Uterus (tissue), 4 donors: ENCODE data around the gene PGF. TPM values are rescaled to one million over a fixed set of nuclear protein-coding genes. Genes with fewer than 3 reads are reported as not detected.

Source experiments
- DNase-seq, 2 donors: peaks; one replicate each; pipeline ENCODE4 v3.0.0-alpha.2; 2019 to 2020
- H3K27ac ChIP-seq, 2 donors: fragments of 200-600 bp; sonication (generic); 1 replicate in 1 of 2; 2 replicates in 1 of 2; pipeline ENCODE4 v1.5.1; 2016 to 2018
- H3K27me3 ChIP-seq, 2 donors: fragments of 200-600 bp; sonication (generic); one replicate each; pipeline ENCODE4 v1.5.1; 2018 to 2019; ENCODE audit warnings: control low read depth in 1 of 2
- H3K36me3 ChIP-seq, 2 donors: fragments of 200-600 bp; sonication (generic); one replicate each; pipeline ENCODE4 v1.5.1; 2019; ENCODE audit warnings: control low read depth in 1 of 2
- H3K4me1 ChIP-seq, 2 donors: fragments of 200-600 bp; sonication (generic); one replicate each; pipeline ENCODE4 v1.5.1; 2018 to 2019; ENCODE audit warnings: control low read depth in 1 of 2
- H3K4me3 ChIP-seq, 2 donors: fragments of 200-600 bp; sonication (generic); 1 replicate in 1 of 2; 2 replicates in 1 of 2; pipeline ENCODE4 v1.5.1; 2018 to 2019; ENCODE audit warnings: mild to moderate bottlenecking in 1 of 2
- H3K9me3 ChIP-seq, 2 donors: fragments of 200-600 bp; sonication (generic); one replicate each; pipeline ENCODE4 v1.5.1; 2019; ENCODE audit warnings: control low read depth in 1 of 2
- POLR2A ChIP-seq, 2 donors: fragments of 450-650 bp; IDR thresholded peaks; one replicate each; pipeline ENCODE4 v1.6.1; 2016; ENCODE audit warnings: antibody characterized with exemption in 2 of 2, mild to moderate bottlenecking in 1 of 2, moderate library complexity in 1 of 2
- intact Hi-C: fragments of 100-400 bp; cut with DNase I; formaldehyde crosslinking; loops from one replicate; pipeline ENCODE4 v1.15.1; 2023; ENCODE audit warnings: low total_unique reads
- total RNA-seq, 4 donors: library from RNA; depleted of rRNA in 3 of 4; stranded (reverse); fragments of >200 nt in 3 of 4; gene quantifications; one replicate each; pipeline versions ENCODE4 v1.1.0 to v1.2.4, GENCODE V29; 2014 to 2023
- TF ChIP-seq, protein P1 (sequence below), 4 experiments: fragments of 200-600 bp in 2 of 4; fragments of 450-650 bp in 2 of 4; sonication (generic) in 2 of 4; IDR thresholded peaks; one replicate each; pipeline ENCODE4 v1.5.1; 2016 to 2019; ENCODE audit warnings: antibody characterized with exemption in 4 of 4, mild to moderate bottlenecking in 2 of 4, moderate library complexity in 1 of 4
- donor health status: DM: yes; HTN: yes; CAD: no.

Gene PGF
- total RNA-seq, 4 donors from 2014 or later, result 2.7 to 32.4 (median 15.4) TPM

GRCh38 chr14:74911221-74911620 is 44.2 kb downstream of the PGF start:
- H3K36me3 ChIP-seq, result no peaks in the 10 kb centered on the region
- no peak overlapping the region for H3K27ac ChIP-seq
- no peak overlapping the region for H3K4me3 ChIP-seq
- no peaks in the 10 kb centered on the region for H3K27me3 ChIP-seq
- H3K4me1 ChIP-seq, result peaks cover 0 to 10% of the 10 kb centered on the region in 2 donors
- no peaks in the 10 kb centered on the region for H3K9me3 ChIP-seq
- TF ChIP-seq, protein P1, sequence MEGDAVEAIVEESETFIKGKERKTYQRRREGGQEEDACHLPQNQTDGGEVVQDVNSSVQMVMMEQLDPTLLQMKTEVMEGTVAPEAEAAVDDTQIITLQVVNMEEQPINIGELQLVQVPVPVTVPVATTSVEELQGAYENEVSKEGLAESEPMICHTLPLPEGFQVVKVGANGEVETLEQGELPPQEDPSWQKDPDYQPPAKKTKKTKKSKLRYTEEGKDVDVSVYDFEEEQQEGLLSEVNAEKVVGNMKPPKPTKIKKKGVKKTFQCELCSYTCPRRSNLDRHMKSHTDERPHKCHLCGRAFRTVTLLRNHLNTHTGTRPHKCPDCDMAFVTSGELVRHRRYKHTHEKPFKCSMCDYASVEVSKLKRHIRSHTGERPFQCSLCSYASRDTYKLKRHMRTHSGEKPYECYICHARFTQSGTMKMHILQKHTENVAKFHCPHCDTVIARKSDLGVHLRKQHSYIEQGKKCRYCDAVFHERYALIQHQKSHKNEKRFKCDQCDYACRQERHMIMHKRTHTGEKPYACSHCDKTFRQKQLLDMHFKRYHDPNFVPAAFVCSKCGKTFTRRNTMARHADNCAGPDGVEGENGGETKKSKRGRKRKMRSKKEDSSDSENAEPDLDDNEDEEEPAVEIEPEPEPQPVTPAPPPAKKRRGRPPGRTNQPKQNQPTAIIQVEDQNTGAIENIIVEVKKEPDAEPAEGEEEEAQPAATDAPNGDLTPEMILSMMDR (IDR thresholded peaks at IDR 0.05), result no peak
- DNase-seq, result no peak
- intact Hi-C loops, result no loop called here

- intact Hi-C loops, result no loop called here
Observed at GRCh38 chr14:74910556-74910955, 44.8 kb downstream of the PGF start.

DNA sequence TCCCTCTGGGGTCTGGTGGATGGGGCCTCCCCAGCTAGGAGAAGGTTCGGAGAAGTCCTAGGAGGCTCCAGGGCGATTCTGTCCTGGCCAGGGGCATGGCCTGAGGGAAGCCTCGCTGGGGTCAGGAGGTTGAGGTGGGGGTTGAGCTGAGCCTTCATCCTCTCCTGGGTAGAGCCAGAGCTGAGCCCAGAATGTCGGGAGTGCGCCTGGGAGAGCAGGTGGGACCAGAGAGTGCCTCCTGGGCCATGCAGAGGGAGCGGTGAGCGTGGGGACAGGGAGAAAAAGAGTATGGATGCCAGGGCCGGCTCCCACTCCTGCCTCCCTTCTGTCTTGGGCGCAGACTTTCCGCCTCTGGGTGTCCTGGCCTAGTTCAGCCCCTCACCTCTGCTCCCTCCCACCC is 45.5 kb downstream of the PGF start:
- Histone ChIP-seq H3K9me3 (no peaks in the 10 kb centered on the region), H3K27ac (no peak overlapping the region), H3K36me3 (no peaks in the 10 kb centered on the region), H3K4me1 (peaks cover 0 to 10% of the 10 kb centered on the region in 2 donors), H3K27me3 (no peaks in the 10 kb centered on the region), H3K4me3 (no peak overlapping the region)
- intact Hi-C loops, result no loop called here
- no peak for TF ChIP-seq POLR2A (IDR thresholded peaks at IDR 0.05)
- TF ChIP-seq, protein P1 (IDR thresholded peaks at IDR 0.05), result no peak
- no peak for DNase-seq

More at GRCh38 chr14:74910556-74910955, 44.8 kb downstream of the PGF start:
- H3K27ac ChIP-seq, result no peak overlapping the region
- peaks cover 0 to 10% of the 10 kb centered on the region in 2 donors for H3K4me1 ChIP-seq
- no peaks in the 10 kb centered on the region for H3K27me3 ChIP-seq
- H3K4me3 ChIP-seq, result no peak overlapping the region
- TF ChIP-seq POLR2A (IDR thresholded peaks at IDR 0.05), result no peak
- TF ChIP-seq, protein P1 (IDR thresholded peaks at IDR 0.05), result no peak
- H3K36me3 ChIP-seq, result no peaks in the 10 kb centered on the region
- no peak for DNase-seq
- no peaks in the 10 kb centered on the region for H3K9me3 ChIP-seq

GRCh38 chr14:74909501-74909900 is 45.9 kb downstream of the PGF start:
- TF ChIP-seq, protein P1 (IDR thresholded peaks at IDR 0.05), result no peak
- TF ChIP-seq POLR2A (IDR thresholded peaks at IDR 0.05), result no peak

GRCh38 chr14:74908861-74909341 is 46.5 kb downstream of the PGF start:
- Histone ChIP-seq H3K4me1 (peaks cover 0 to 10% of the 10 kb centered on the region in 2 donors), H3K4me3 (no peak overlapping the region), H3K9me3 (no peaks in the 10 kb centered on the region), H3K27ac (no peak overlapping the region), H3K36me3 (no peaks in the 10 kb centered on the region), H3K27me3 (no peaks in the 10 kb centered on the region)
- intact Hi-C loops, result no loop called here
- DNase-seq, result no peak
- TF ChIP-seq, protein P1 (IDR thresholded peaks at IDR 0.05), result no peak
- no peak for TF ChIP-seq POLR2A (IDR thresholded peaks at IDR 0.05)

More at GRCh38 chr14:74909501-74909900, 45.9 kb downstream of the PGF start:
- H3K36me3 ChIP-seq, result no peaks in the 10 kb centered on the region
- H3K4me1 ChIP-seq, result peaks cover 0 to 10% of the 10 kb centered on the region in 2 donors
- H3K27me3 ChIP-seq, result no peaks in the 10 kb centered on the region
- intact Hi-C loops, result no loop called here
- no peak overlapping the region for H3K27ac ChIP-seq
- H3K4me3 ChIP-seq, result no peak overlapping the region
- H3K9me3 ChIP-seq, result no peaks in the 10 kb centered on the region
- DNase-seq, result no peak
